GF-D8 (cell line): ENCODE measurements around the gene TRAP1.
A peak's percentile ranks its signal among the peaks of the same experiment; 100 is the strongest.

Experiments
- DNase-seq: peaks from one replicate; lab custom pipeline; 2025; lab: John Stamatoyannopoulos, UW

The TRAP1 gene

DNA sequence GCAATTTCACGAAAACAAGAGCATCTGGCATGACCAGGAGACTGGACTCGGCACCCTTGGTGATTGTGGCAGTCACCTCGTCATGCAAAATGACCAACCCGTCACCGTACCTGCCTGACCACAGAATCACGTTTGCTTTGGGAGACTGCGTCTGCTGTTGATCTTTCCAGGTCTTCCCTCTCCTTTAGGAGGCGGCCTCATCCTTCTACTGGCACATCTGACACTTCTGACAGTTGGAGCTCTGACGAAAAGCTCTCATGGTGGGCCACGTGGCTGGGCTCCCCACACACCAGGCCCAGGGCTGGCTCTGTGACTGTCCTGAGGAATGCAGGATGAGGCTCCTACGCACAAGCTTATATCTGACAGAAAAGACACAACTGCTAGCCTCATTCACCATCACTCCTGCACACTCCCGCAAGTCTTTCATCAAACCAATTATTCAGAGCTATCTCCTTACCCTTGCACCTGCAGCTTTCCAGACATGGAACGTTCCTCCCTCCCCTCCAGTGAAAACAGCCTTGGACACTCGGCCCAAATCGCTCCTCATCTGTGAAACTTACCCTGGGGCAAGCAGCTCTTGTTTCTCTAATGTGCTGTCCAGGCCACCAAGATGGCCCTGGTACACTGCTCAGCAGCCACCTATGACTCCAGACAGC lies 3.6 kb downstream of the TRAP1 start:
- DNase-seq, result no peak

DNA sequence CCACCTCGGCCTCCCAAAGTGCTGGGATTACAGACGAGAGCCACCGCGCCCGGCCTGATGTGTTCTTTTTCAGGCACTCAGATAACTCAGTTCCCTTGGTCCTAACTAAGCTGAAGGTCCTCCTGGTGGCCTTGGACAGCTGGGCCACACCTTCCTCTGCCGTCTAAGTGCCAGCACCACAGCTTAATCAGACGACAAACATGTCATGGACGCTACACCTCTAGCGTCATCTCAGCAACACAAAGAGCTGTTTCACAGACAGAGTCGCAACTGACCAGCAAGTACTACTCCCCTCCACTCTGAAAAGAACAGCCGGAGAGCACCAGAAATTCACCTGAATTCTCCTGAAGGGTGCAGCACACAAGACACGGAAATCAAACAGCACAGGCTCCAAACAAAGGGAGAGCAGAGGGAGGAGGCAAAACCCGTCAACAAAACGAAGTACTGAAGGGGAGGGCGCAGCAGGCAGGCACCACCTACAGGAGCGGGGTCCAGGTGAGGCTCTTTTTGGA lies 4.4 kb downstream of the TRAP1 start:
- DNase-seq, result no peak

GRCh38 chr16:3706253-3707012 lies 10.9 kb downstream of the TRAP1 start:
- no peak for DNase-seq

DNA sequence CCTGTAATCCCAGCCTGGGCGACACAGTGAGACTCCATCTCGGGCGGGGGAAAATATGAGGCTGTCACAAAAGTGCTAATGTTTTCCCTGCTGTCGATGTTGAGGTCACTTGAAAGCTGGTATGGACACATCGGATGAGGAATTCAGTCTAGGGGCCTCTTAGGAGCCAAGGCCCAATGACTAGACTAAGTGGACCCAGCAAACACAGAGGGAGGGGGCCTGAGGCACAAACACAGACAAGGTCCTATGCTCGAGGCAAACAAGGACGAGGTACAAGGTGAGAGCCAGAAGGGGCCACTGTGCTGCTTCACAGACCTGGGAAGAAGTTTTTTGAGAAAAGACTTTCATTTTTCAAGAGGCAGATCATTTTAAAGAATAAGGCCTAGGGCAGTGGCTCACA lies 15.2 kb downstream of the TRAP1 start:
- DNase-seq, result no peak

DNA sequence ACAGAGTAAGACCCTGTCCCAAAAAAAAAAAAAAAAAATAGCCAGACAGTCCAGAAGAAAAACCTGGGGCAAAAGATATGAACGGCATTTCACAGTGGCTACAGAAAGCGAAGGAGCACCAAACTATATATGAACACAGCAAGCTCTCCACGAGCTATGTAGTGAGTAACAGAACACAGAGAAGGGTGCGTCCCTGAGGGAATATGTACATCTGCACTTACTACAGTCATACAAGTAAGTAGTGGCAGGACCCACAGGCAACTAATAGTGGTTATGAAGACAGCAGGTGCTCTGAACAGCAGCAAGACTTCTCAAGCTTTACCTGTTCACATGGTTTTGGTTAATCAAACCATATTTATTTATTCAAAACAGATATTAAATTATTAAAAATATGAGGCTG lies 15.8 kb downstream of the TRAP1 start:
- no peak for DNase-seq

- DNase-seq, result peak; percentile 60
Measured at GRCh38 chr16:3698941-3699340, 18.4 kb downstream of the TRAP1 start.

GRCh38 chr16:3696425-3697218 lies 20.7 kb downstream of the TRAP1 start:
- no peak for DNase-seq

GRCh38 chr16:3695610-3696369 lies 21.5 kb downstream of the TRAP1 start:
- no peak for DNase-seq

DNA sequence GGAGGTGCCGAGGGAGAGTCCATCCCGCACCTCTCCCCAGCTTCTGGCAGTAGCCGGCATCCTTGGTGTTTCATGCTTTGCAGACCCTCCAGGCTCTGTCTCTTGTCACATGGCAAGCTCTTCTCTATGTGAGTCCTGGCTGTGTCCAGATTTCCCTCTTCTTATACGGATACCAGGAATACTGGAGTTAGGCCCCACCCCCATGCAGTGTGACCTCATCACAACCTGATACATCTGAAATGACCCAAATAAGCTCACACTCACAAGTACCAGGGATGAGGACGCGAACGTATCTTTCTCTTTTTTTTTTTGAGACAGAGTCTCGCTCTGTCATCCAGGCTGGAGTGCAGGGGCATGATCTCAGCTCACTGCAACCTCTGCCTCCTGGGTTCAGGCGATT lies 23.3 kb downstream of the TRAP1 start:
- no peak for DNase-seq

DNA sequence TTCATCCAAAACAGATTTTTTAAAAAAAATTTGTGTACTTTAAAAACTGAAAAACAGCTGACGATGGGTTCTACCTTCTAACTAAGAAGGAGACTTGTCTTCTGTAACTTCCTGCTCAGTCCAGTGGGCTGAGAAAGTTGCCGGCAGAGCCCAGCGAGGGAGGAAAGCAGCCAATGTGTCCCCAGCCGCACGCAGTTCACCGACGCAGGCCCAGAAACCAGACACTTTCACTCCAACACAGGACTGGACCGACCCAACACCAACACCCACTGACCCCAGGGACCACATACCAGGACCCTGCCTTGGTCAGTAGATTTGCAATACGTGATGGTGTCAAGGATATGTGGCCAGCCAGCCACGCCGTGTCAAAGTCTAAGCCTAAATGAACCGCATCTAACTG lies 25.6 kb downstream of the TRAP1 start:
- DNase-seq, result no peak

DNA sequence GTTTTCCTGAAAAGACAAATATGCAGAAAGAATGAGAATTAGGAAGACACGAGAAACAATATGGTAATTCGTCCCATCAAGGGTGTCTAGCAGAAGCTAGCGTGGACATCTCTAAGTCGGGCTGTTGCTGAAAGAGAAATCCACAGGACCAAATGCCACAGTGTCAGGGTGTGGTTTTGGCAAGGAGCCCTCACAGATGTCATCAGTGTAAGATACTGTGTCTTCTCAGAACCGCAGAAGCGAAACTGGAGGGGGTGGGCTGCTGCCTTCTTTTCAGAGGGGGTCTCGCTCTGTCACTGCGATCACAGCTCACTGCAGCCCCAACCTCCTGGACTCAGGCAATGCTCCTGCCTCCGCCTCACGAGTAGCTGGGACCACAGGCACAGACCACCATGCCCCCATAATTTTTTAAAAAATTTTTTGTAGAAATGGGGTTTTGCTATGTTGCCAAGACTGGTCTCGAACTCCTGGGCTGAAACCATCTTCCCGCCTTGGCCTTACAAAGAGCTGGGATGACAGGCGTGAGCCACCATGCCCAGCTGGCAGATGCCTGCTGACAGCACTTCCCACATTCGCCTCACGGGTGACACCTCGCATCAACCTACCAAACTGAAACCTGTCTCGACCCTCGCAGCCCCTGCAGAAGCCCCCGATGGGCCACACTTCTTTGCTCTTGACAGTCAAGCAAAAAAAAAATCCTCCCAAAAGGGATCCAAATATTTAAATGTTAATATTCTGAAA lies 26.2 kb downstream of the TRAP1 start:
- DNase-seq, result no peak

DNA sequence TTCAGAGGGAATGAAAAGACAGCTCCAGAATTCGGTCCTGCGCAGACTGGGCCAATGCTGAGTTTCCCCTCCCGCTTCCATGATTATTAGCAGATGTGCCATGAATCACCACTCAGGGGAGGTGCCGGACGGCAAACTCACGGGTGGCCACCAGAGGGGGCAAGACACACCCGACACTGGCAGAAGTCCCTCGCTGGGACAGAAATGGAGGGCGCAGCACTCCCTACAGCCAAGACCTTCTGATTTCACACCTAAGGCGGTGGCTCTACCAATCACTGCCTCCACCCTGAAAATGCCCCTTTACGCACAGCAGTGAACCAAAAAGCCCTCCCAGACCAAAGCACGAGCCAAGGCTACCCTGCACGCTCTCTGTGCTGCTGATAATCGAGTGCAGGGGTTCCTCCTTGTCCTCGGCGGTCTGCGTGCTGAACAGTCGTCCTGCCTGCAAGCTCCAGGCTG lies 26.8 kb downstream of the TRAP1 start:
- peak; percentile 6 for DNase-seq

DNA sequence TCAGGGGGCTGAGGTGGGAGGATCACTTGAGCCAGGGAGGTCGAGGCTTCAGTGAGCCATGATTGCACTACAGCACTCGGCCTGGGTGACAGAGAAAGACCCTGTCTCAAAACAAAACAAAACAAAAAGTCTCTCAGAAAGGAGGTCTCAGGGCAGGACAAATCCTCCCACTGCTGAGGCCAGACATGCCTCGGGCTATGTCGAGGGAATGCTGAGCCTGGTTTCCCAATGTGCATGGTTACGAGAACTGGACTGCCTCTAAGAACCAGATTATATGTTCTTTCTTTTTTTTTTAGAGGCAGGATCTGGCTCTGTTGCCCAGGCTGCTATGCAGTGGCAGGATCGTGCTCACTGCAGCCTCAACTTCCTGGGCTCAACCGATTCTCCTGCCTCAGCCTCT lies 27.6 kb downstream of the TRAP1 start:
- no peak for DNase-seq

GRCh38 chr16:3687792-3688191 lies 29.5 kb downstream of the TRAP1 start:
- DNase-seq, result no peak

- no peak for DNase-seq
Measured at GRCh38 chr16:3687021-3687420, 30.3 kb downstream of the TRAP1 start.

DNA sequence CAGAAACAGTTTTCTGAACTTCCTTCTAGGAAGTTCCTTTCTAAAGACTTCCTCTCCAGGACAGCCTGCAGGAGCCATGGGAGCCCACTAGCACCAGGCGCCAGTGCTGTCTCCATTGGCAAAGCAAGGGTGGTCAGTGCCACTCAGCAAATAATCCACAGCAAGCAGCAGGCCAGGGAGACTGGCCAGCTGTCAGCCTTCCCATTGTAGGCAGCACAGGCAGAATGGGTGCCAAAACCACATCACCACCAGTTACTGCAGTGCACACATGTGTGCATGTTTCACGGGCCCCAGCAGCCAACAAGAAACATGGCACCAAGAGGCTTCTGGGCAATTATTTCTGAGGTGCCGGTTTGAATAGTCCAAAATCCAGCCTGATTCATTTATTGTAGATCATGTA lies 36.1 kb downstream of the TRAP1 start:
- no peak for DNase-seq

DNA sequence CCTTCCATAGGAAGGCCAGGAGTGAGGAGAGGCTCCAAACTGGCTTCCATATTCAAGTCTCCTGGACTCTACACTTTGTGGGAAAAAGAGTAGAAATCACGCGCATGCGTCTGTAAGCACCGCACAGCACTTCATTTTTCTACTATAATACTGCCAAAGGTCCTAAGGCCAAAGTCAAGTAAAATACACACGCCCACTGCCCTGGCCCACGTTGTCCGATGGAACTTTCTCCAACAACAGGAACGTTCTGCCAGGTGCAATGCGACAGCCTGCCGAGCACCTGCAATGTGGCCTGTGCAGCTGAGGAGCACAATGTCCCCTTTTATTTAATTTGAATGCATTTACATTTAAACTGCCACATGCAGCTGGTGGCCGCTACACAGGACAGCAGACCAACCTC lies 39.3 kb downstream of the TRAP1 start:
- no peak for DNase-seq

GRCh38 chr16:3675601-3676130 lies 41.7 kb downstream of the TRAP1 start:
- no peak for DNase-seq

GRCh38 chr16:3674513-3675295 lies 42.6 kb downstream of the TRAP1 start:
- DNase-seq, result no peak
